SK-N-SH treated with all-trans-retinoic acid at 6 μM for 48 hours (cell line): ENCODE data around the gene TAS2R39.

Experiments
- ATAC-seq: fragments of 200-7000 bp; cut with Tn5 transposase; 3 replicates; pipeline ENCODE4 v1.9.1; 2020; ENCODE audit warnings: mild to moderate bottlenecking, moderate library complexity
- ARNTL ChIP-seq: fragments of 450-650 bp; formaldehyde crosslinking; IDR thresholded peaks from 2 replicates; pipeline ENCODE4 v1.5.0; 2020; ENCODE audit warnings: low read depth, mild to moderate bottlenecking, moderate library complexity, borderline replicate concordance
- BACH2 ChIP-seq: fragments of 250-450 bp; sonication (Bioruptor Pico); IDR thresholded peaks from 2 replicates; pipeline ENCODE4 v1.9.0; 2021; ENCODE audit warnings: mild to moderate bottlenecking, borderline replicate concordance
- ESRRG ChIP-seq: fragments of 250-450 bp; sonication (Bioruptor Pico); IDR thresholded peaks from 2 replicates; pipeline ENCODE4 v1.6.1; 2021; ENCODE audit warnings: mild to moderate bottlenecking
- GLIS3 ChIP-seq: fragments of 250-450 bp; sonication (Bioruptor Pico); IDR thresholded peaks from 2 replicates; pipeline ENCODE4 v1.5.0; 2020; ENCODE audit warnings: mild to moderate bottlenecking, moderate library complexity
- ISL1 ChIP-seq: fragments of 250-450 bp; sonication (Bioruptor Pico); IDR thresholded peaks from 2 replicates; pipeline ENCODE4 v2.1.2; 2022; ENCODE audit warnings: mild to moderate bottlenecking, moderate library complexity
- OSR1 ChIP-seq: fragments of 250-450 bp; sonication (Bioruptor Pico); IDR thresholded peaks from 2 replicates; pipeline ENCODE4 v1.8.0; 2022; ENCODE audit warnings: moderate library complexity, mild to moderate bottlenecking, inconsistent platforms
- PPARA ChIP-seq: fragments of 250-450 bp; sonication (Bioruptor Pico); IDR thresholded peaks from 2 replicates; pipeline ENCODE4 v1.5.0; 2020; ENCODE audit warnings: mild to moderate bottlenecking, borderline replicate concordance
- RARB ChIP-seq: fragments of 250-450 bp; sonication (Bioruptor Pico); IDR thresholded peaks from 2 replicates; pipeline ENCODE4 v1.8.0; 2021; ENCODE audit warnings: mild to moderate bottlenecking, moderate library complexity
- SNAI2 ChIP-seq: fragments of 250-450 bp; sonication (Bioruptor Pico); IDR thresholded peaks from 2 replicates; pipeline ENCODE4 v1.5.0; 2020; ENCODE audit warnings: mild to moderate bottlenecking, moderate library complexity
- TCF4 ChIP-seq: fragments of 250-450 bp; sonication (Bioruptor Pico); IDR thresholded peaks from 2 replicates; pipeline ENCODE4 v1.8.0; 2021; ENCODE audit warnings: mild to moderate bottlenecking, moderate library complexity, borderline replicate concordance
- TOX ChIP-seq: fragments of 250-450 bp; sonication (Bioruptor Pico); IDR thresholded peaks from 2 replicates; pipeline ENCODE4 v1.8.0; 2021; ENCODE audit warnings: mild to moderate bottlenecking, moderate library complexity, borderline replicate concordance
- ZC3H10 ChIP-seq: fragments of 250-450 bp; sonication (Bioruptor Pico); IDR thresholded peaks from 2 replicates; pipeline ENCODE4 v1.5.1; 2021; ENCODE audit warnings: mild to moderate bottlenecking, moderate library complexity
- ZFP3 ChIP-seq: fragments of 250-450 bp; sonication (Bioruptor Pico); IDR thresholded peaks from 2 replicates; pipeline ENCODE4 v1.5.0; 2020; ENCODE audit warnings: mild to moderate bottlenecking, moderate library complexity
- ZFP30 ChIP-seq: fragments of 450-650 bp; formaldehyde crosslinking; IDR thresholded peaks from 2 replicates; pipeline ENCODE4 v1.5.0; 2022; ENCODE audit warnings: mild to moderate bottlenecking, moderate library complexity
- ZNF70 ChIP-seq: fragments of 450-650 bp; formaldehyde crosslinking; IDR thresholded peaks from 2 replicates; pipeline ENCODE4 v1.5.0; 2020; ENCODE audit warnings: mild to moderate bottlenecking, moderate library complexity
- ZNF8 ChIP-seq: fragments of 450-650 bp; formaldehyde crosslinking; IDR thresholded peaks from 2 replicates; pipeline ENCODE4 v1.5.0; 2020; ENCODE audit warnings: mild to moderate bottlenecking, moderate library complexity
- TF ChIP-seq, protein P1 (sequence below): fragments of 250-450 bp; sonication (Bioruptor Pico); IDR thresholded peaks from 2 replicates; pipeline ENCODE4 v1.5.1; 2021; ENCODE audit warnings: mild to moderate bottlenecking, moderate library complexity
- TF ChIP-seq, protein P2 (sequence below): fragments of 250-450 bp; sonication (Bioruptor Pico); IDR thresholded peaks from 2 replicates; pipeline ENCODE4 v1.8.0; 2021; ENCODE audit warnings: low read depth, mild to moderate bottlenecking, moderate library complexity, borderline replicate concordance
- TF ChIP-seq, protein P3 (sequence below): fragments of 250-450 bp; sonication (Bioruptor Pico); IDR thresholded peaks from 2 replicates; pipeline ENCODE4 v1.8.0; 2020; ENCODE audit warnings: mild to moderate bottlenecking, moderate library complexity, borderline replicate concordance
- TF ChIP-seq, protein P4 (sequence below): fragments of 250-450 bp; sonication (Bioruptor Pico); IDR thresholded peaks from 2 replicates; pipeline ENCODE4 v1.5.0; 2020; ENCODE audit warnings: mild to moderate bottlenecking, moderate library complexity

TAS2R39 gene

DNA sequence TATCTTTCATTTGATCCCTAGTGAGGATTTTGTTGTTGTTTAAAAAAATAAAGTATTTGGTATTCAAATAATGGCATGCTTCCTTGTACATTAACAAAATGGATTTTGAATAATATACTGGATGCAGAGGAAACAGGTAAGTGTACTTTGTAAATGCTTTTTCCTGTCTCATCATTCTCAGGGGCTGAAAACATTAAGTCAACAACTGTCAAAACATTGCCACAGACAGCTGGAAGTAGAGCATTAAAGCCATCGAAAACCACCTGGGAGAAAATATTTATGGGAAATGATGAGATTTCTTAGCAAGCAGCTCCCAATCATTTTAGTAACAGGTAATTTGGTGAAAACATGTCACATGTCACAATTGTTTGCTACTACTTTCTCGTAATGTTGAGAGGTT lies 10.7 kb downstream of the TAS2R39 start:
- TF ChIP-seq ZNF70 (CRISPR knock-in tag): no peak
- no peak for TF ChIP-seq PPARA (CRISPR knock-in tag)
- TF ChIP-seq RARB: no peak
- TF ChIP-seq TOX (CRISPR knock-in tag): no peak
- no peak for ATAC-seq

DNA sequence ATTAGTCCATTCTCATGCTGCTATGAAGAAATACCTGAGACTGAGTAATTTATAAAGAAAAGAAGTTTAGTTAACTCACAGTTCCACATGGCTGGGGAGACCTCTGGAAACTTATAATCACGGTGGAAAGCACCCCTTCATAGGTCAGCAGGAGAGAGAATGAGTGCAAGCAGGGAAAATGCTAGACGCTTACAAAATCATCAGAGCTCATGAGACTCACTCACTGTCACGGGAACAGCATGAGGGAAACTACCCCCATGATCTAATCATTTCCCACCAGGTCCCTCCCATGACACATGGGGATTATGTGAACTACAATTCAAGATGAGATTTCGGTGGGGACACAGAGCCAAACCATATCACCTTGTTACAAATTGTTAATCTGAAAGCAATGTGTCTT lies 15.8 kb downstream of the TAS2R39 start:
- ATAC-seq: no peak
- TF ChIP-seq PPARA (CRISPR knock-in tag) (no peak), ZNF8 (CRISPR knock-in tag) (no peak)
- TF ChIP-seq, all 23 proteins: peak for 0

DNA sequence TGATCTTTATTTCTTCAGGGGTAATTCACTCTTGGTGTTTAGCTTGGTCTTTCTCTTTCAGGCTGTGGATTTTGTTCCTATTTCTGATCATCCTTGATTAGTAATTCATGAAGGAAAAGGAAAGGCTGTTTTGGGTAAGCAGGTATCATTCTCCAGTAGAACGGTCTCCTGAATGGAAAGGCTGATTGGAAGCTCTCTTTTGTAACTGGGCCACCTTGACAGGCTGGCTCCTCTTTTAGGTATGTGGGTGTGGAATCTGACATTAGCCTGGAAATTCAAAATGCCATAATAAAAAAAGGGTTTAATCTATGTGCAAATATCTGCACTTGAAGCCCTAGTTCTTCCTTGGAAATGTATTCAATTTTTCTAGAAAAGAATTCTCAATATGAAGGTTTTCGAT lies 18.9 kb downstream of the TAS2R39 start:
- no peak for ATAC-seq
- TF ChIP-seq RARB: no peak
- TF ChIP-seq BACH2 (CRISPR knock-in tag): no peak
- TF ChIP-seq TOX (CRISPR knock-in tag): no peak
- no peak for TF ChIP-seq ZNF8 (CRISPR knock-in tag)
- no peak for TF ChIP-seq ZFP30 (CRISPR knock-in tag)
- TF ChIP-seq SNAI2 (CRISPR knock-in tag): no peak
- TF ChIP-seq, protein P1, sequence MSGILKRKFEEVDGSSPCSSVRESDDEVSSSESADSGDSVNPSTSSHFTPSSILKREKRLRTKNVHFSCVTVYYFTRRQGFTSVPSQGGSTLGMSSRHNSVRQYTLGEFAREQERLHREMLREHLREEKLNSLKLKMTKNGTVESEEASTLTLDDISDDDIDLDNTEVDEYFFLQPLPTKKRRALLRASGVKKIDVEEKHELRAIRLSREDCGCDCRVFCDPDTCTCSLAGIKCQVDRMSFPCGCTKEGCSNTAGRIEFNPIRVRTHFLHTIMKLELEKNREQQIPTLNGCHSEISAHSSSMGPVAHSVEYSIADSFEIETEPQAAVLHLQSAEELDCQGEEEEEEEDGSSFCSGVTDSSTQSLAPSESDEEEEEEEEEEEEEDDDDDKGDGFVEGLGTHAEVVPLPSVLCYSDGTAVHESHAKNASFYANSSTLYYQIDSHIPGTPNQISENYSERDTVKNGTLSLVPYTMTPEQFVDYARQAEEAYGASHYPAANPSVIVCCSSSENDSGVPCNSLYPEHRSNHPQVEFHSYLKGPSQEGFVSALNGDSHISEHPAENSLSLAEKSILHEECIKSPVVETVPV (CRISPR knock-in tag): no peak
- TF ChIP-seq ESRRG (CRISPR knock-in tag): no peak
- no peak for TF ChIP-seq OSR1 (CRISPR knock-in tag)
- TF ChIP-seq, protein P2, sequence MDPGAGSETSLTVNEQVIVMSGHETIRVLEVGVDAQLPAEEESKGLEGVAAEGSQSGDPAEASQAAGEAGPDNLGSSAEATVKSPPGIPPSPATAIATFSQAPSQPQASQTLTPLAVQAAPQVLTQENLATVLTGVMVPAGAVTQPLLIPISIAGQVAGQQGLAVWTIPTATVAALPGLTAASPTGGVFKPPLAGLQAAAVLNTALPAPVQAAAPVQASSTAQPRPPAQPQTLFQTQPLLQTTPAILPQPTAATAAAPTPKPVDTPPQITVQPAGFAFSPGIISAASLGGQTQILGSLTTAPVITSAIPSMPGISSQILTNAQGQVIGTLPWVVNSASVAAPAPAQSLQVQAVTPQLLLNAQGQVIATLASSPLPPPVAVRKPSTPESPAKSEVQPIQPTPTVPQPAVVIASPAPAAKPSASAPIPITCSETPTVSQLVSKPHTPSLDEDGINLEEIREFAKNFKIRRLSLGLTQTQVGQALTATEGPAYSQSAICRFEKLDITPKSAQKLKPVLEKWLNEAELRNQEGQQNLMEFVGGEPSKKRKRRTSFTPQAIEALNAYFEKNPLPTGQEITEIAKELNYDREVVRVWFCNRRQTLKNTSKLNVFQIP (CRISPR knock-in tag): no peak
- TF ChIP-seq, protein P3, sequence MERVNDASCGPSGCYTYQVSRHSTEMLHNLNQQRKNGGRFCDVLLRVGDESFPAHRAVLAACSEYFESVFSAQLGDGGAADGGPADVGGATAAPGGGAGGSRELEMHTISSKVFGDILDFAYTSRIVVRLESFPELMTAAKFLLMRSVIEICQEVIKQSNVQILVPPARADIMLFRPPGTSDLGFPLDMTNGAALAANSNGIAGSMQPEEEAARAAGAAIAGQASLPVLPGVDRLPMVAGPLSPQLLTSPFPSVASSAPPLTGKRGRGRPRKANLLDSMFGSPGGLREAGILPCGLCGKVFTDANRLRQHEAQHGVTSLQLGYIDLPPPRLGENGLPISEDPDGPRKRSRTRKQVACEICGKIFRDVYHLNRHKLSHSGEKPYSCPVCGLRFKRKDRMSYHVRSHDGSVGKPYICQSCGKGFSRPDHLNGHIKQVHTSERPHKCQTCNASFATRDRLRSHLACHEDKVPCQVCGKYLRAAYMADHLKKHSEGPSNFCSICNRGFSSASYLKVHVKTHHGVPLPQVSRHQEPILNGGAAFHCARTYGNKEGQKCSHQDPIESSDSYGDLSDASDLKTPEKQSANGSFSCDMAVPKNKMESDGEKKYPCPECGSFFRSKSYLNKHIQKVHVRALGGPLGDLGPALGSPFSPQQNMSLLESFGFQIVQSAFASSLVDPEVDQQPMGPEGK: no peak
- no peak for TF ChIP-seq ARNTL (CRISPR knock-in tag)
- no peak for TF ChIP-seq ZFP3 (CRISPR knock-in tag)
- TF ChIP-seq, protein P4, sequence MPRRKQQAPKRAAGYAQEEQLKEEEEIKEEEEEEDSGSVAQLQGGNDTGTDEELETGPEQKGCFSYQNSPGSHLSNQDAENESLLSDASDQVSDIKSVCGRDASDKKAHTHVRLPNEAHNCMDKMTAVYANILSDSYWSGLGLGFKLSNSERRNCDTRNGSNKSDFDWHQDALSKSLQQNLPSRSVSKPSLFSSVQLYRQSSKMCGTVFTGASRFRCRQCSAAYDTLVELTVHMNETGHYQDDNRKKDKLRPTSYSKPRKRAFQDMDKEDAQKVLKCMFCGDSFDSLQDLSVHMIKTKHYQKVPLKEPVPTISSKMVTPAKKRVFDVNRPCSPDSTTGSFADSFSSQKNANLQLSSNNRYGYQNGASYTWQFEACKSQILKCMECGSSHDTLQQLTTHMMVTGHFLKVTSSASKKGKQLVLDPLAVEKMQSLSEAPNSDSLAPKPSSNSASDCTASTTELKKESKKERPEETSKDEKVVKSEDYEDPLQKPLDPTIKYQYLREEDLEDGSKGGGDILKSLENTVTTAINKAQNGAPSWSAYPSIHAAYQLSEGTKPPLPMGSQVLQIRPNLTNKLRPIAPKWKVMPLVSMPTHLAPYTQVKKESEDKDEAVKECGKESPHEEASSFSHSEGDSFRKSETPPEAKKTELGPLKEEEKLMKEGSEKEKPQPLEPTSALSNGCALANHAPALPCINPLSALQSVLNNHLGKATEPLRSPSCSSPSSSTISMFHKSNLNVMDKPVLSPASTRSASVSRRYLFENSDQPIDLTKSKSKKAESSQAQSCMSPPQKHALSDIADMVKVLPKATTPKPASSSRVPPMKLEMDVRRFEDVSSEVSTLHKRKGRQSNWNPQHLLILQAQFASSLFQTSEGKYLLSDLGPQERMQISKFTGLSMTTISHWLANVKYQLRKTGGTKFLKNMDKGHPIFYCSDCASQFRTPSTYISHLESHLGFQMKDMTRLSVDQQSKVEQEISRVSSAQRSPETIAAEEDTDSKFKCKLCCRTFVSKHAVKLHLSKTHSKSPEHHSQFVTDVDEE (CRISPR knock-in tag): no peak
- no peak for TF ChIP-seq ZC3H10 (CRISPR knock-in tag)
- TF ChIP-seq TCF4 (CRISPR knock-in tag): no peak
- TF ChIP-seq ZNF70 (CRISPR knock-in tag): no peak
- TF ChIP-seq PPARA (CRISPR knock-in tag): no peak
- no peak for TF ChIP-seq ISL1 (CRISPR knock-in tag)
- TF ChIP-seq GLIS3 (CRISPR knock-in tag): no peak

DNA sequence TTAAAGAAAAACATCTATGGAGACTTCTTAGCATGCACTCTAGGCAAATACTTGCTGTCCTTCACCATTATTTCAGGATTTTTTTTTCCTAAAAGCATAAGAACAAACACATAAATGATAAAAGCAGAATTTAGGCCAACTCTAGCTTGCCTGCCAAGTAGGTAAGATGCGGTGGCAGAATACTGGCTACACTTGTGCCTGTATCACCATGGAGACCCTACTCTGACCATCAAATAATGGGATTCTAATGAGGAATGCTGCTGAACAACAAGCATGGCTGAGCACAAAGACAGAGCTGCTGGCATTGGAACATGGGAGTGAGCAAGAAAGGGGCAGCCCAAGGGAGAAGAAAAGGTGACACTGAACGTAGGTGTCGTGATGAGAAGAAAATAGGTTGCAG lies 20.2 kb downstream of the TAS2R39 start:
- TF ChIP-seq ZFP3 (CRISPR knock-in tag): no peak
- TF ChIP-seq, protein P3: no peak
- TF ChIP-seq PPARA (CRISPR knock-in tag): no peak
- no peak for ATAC-seq
